Right lobe of liver (tissue), 4 donors: ENCODE data around the gene CDH2.

Source experiments
- CTCF ChIP-seq, 4 donors: fragments of 200-600 bp in 3 of 4; fragments of 450-650 bp in 1 of 4; IDR thresholded peaks; one replicate each; pipeline versions ENCODE4 v1.5.1 to v1.8.0; 2016 to 2022; ENCODE audit warnings: antibody characterized with exemption in 4 of 4, mild to moderate bottlenecking in 2 of 4
- POLR2A ChIP-seq: fragments of 450-650 bp; IDR thresholded peaks from one replicate; pipeline ENCODE4 v1.6.1; 2017; ENCODE audit warnings: antibody characterized with exemption, mild to moderate bottlenecking
- donor health status: DM: no; HTN: no; CAD: no.
- donor health status: DM: no; HTN: no; CAD: no.
- donor health status: DM: no; HTN: yes; CAD: no.

DNA sequence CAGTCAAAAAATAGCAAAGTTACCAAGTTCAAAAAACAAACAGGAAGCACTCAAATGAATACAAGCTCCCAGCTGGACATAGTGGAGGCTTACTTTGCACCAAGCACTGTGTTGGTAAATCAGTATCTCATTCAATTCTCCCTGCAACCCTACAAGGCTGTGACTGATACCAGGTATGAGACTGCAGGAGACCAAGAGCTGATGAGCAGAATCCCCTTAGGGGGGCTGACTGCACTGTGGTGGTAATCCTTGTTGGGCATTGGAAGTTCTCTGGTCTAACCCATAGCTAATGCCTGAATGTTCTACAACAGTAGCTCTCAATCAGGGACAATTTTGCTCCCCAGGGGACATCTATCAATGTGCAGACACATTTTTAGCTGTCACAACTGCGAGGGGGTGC, 26.0 kb downstream of the CDH2 start:
- no peak for TF ChIP-seq CTCF (IDR thresholded peaks at IDR 0.05)
- TF ChIP-seq POLR2A = no peak
